GM19438 (cell line): ENCODE measurements around the gene ZNF521.
"Not testable (repeated sequence)": the region's sequence is repeated elsewhere in the genome, so short reads cannot be mapped to it uniquely, and the experiment has no call there.

Source experiments
- ATAC-seq: cut with Tn5 transposase; IDR thresholded peaks from one replicate; pipeline ENCODE4 v1.9.1; 2021; ENCODE audit warnings: low read depth; ENCODE audit not compliant: unreplicated experiment

Gene ZNF521

DNA sequence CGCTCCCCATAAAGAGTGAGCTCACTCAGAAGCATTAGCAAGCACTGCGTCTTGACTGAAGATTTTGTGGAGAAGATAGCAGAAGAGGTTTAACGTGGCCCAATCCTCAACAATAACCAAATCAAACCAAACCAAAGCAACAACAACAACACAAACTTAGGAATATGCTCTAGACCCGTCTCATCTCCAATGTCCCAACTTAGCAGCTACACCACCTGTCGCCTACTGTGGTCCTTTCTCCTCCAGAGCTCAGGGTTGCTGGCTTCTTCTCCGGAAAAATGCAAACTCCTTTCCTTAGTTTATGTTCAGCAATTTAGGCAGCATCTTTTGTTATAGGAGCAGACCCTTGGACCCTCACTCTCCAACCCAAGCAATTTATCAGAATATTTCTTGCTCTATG lies 301.4 kb downstream of the ZNF521 start:
- ATAC-seq = no peak

GRCh38 chr18:25047983-25048382 lies 304.0 kb downstream of the ZNF521 start:
- ATAC-seq = no peak

DNA sequence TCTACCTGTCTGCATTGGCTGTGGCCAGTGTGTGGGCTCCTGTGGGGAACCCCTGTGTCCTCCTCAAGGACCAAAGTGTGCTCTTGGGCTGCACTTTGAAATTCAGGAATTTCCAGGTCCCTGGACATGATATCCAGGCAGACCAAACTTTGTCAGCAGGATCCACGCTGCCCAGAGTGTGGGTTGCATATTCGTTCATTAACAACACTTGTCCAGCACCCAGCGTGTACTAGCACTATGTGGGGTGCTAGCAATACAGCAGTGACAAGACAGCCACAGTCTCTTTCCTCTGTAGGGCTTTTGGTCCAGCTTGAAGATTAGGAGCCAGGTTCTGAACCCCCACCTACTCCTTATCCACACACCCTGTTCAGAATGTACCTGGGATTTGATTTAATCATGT lies 304.5 kb downstream of the ZNF521 start:
- no peak for ATAC-seq

- ATAC-seq = no peak
These were observed 307.3 kb downstream of the ZNF521 start for GRCh38 chr18:25044694-25045093.

- no peak for ATAC-seq
These were observed 308.9 kb downstream of the ZNF521 start for GRCh38 chr18:25043104-25043503.

DNA sequence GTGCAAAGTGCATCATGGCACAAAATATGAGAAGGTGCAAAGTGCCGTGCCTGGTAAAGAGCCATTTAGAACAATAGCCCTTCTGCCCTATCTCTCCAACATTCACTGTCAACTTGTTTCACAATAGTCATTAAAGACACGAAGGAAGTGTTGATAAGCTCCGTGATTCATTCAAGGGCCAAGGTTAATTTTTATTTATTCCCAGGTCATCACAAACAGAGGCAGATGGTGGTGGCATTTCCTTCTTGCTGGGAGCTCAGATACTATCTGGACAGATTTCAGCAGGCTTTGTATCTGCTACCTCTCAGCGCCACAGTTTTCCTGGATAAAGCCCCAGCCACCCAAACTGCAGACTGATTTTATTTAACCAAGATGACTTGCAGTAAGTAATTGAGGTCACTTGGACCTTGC lies 309.3 kb downstream of the ZNF521 start:
- no peak for ATAC-seq

GRCh38 chr18:25039781-25040180 lies 312.2 kb downstream of the ZNF521 start:
- no peak for ATAC-seq

GRCh38 chr18:25038261-25038660 lies 313.7 kb downstream of the ZNF521 start:
- ATAC-seq = no peak

GRCh38 chr18:25033747-25034471 lies 318.1 kb downstream of the ZNF521 start:
- ATAC-seq = no peak

DNA sequence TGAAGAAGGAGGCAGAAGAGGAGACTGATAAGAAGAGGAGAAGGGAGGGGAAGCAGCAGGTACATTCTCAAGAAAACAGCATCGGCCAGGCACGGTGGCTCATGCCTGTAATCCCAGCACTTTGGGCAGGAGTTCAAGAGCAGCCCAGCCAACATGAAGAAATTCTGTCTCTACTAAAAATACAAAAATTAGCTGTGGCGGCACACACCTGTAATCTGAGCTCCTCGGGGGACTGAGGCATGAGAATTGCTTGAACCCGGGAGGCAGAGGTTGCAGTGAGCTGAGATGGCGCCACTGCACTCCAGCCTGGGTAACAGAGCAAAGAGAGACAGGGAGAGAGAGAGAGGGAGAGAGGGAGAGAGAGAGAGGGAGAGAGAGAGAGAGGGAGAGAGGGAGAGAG lies 318.8 kb downstream of the ZNF521 start:
- ATAC-seq = not testable (repeated sequence)

DNA sequence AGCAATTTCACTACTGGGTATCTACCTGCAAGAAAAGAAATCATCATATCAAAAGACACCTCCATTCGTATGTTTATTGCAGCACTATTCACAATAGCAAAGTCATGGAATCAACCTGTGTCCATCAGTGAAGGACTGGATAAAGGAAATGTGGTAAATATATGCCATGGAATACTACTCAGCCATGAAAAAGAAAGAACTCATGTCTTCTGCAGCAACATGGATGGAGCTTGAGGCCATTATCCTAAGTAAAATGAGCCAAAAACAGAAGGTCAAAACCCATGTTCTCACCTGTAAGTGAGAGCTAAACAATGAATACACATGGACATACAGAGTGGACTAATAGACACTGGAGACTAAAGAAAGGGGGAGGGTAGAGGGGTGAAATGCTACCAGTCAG lies 322.2 kb downstream of the ZNF521 start:
- no peak for ATAC-seq

DNA sequence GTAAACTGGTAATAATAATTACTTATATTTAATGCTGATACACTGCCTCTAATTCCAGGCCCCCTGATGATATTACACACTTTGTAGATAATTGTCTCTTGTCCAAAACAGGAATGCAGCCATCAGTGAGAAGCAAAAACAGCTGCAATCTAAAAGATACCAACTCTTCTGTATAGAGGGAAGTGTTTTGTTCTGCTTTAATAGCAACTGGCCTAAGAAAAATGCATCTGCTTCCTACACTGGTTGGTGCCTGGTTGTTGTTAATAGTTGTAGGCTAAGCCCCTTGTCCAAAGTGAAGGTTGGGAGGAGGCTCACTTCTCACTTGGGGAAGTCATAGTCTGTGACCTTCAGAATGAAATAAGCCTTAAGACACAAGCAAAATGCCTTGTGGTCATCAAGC lies 332.0 kb downstream of the ZNF521 start:
- ATAC-seq = no peak

DNA sequence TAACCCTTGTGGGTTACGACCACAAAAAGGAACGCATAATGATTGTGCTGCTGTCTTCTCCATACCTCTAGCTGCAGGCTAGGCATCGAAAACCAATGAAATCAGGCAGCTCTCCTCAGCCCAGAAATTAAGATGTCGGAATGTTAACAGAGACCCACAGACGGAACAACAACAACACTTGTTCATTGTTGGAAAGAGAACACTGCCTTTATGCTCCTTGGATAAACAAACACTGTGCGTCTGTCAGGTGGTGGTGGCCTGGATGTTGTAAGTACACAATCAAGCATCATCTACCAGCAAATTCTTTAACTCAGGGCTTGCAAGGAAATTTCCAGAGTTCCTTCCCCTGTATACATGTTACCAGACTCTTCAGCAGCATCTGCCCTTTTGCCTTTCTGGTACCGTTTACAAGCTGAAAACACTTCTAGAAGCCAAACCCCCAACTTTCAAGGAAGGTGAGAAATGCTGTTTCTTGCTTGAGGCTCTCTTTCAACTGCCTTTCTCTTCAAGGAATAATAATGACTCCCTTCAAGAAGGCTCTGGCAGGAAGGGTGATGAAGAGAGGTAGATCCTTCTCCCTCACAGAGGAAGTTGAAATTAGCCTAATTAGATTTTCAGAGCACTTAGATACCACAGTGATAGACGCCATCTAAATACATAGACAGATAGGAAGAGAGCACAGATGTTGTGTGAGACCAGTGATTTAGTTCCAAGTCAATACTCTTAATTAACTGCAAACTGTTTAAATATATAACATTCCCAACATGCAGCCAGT lies 332.7 kb downstream of the ZNF521 start:
- ATAC-seq = no peak

DNA sequence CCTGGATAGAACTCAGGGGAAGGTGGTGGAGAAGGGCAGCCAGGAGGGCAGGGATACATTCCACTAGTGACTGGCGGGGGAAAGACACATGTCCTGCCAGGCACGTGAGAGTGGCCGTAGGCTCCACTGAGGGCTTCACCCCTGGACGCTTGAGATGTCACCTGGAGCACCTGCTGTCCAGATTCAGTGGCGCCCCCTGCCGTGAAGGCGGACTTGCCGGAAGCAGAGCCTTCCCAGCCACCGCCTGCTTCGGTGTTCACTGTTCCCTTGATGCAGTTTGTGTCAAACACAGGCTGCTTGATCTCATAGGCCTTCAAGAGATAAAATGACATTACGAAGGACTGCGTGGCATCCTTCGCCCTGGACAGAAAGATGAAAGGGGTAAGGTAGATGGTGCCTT lies 335.3 kb downstream of the ZNF521 start:
- no peak for ATAC-seq

DNA sequence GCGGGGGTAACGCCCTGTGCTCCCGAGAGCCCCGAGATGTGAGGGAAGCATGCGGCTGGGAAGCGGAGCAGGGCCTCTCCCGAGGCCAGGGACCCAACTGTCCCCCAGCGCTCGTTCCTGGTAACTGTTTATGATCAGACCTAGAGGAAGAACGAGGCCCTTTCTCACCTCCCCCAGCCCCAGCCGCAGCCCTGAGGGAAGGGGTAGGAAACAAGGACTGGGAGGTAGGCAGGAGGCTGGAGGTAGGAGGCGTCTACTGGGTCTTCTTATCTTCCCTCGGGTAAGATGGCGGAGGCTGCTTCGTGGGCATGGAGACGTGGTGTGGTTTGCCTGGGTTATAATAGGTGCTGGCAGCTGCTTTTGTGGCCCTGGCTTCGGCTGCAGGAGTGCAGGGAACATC lies 335.8 kb downstream of the ZNF521 start:
- ATAC-seq = no peak
